PC-3 (cell line): ENCODE measurements around the gene SHPK. TPM values are rescaled to one million over a fixed set of nuclear protein-coding genes. Genes with fewer than 3 reads are reported as not detected.

Source experiments
- ATAC-seq: fragments of 200-7000 bp; cut with Tn5 transposase; 2 replicates; pipeline ENCODE4 v1.9.1; 2020; ENCODE audit warnings: mild to moderate bottlenecking, moderate library complexity
- BruUV-seq: library from RNA; stranded (reverse); fragments of 400-500 nt; replicated peaks from 2 replicates; lab custom pipeline; 2021; lab: Mats Ljungman, UMichigan
- CTCF ChIA-PET: fragments of 300-600 bp; sonication (Branson Sonifier 250); formaldehyde crosslinking; loops from one replicate; lab custom pipeline; 2022; ENCODE audit warnings: antibody characterized with exemption; lab: Charles Lee
- POLR2A ChIA-PET: fragments of 300-600 bp; sonication (Branson Sonifier 250); formaldehyde crosslinking; loops from one replicate; lab custom pipeline; 2022; ENCODE audit warnings: antibody characterized with exemption; ENCODE audit not compliant: unreplicated experiment; lab: Charles Lee
- DNase-seq: peaks from one replicate; pipeline ENCODE4 v3.0.0-alpha.2; 2015
- H2AFZ ChIP-seq: fragments of 300-600 bp; sonication (generic); 2 replicates; pipeline ENCODE4 v1.6.0; 2016; ENCODE audit warnings: antibody characterized with exemption, low read length
- H3F3A ChIP-seq: fragments of 300-600 bp; sonication (generic); one replicate; pipeline ENCODE4 v1.6.0; 2017; ENCODE audit warnings: antibody characterized with exemption, low read length, control low read depth, mild to moderate bottlenecking; ENCODE audit not compliant: unreplicated experiment
- H3K27ac ChIP-seq: fragments of 300-600 bp; sonication (generic); 2 replicates; pipeline ENCODE4 v1.5.1; 2016; ENCODE audit warnings: mild to moderate bottlenecking, low read length
- H3K27me3 ChIP-seq: fragments of 300-600 bp; sonication (generic); 2 replicates; pipeline ENCODE4 v1.6.1; 2016; ENCODE audit warnings: low read length, mixed read lengths
- H3K36me3 ChIP-seq: fragments of 300-600 bp; sonication (generic); 2 replicates; pipeline ENCODE4 v1.6.1; 2016; ENCODE audit warnings: low read depth, mixed run types, low read length, mixed read lengths
- H3K4me1 ChIP-seq: fragments of 300-600 bp; sonication (generic); 2 replicates; pipeline ENCODE4 v1.5.1; 2016; ENCODE audit warnings: low read length; ENCODE audit not compliant: insufficient read depth
- H3K4me2 ChIP-seq: fragments of 300-600 bp; sonication (generic); 2 replicates; pipeline ENCODE4 v1.6.0; 2016; ENCODE audit warnings: low read length
- H3K4me3 ChIP-seq: fragments of 300-600 bp; sonication (generic); 2 replicates; pipeline ENCODE4 v1.5.1; 2016; ENCODE audit warnings: mild to moderate bottlenecking, low read length, mixed read lengths
- H3K79me2 ChIP-seq: fragments of 300-600 bp; sonication (generic); 2 replicates; pipeline ENCODE4 v1.6.1; 2017; ENCODE audit warnings: low read length, mixed read lengths
- H3K9ac ChIP-seq: fragments of 300-600 bp; sonication (generic); 2 replicates; pipeline ENCODE4 v1.6.0; 2016; ENCODE audit warnings: mild to moderate bottlenecking, low read length
- H3K9me2 ChIP-seq: fragments of 300-600 bp; sonication (generic); replicated peaks from 2 replicates; pipeline ENCODE4 v1.6.1; 2016; ENCODE audit warnings: mixed run types, low read length, mixed read lengths
- H3K9me3 ChIP-seq: fragments of 300-600 bp; sonication (generic); 2 replicates; pipeline ENCODE4 v1.6.1; 2016; ENCODE audit warnings: low read length, mixed read lengths
- H4K20me1 ChIP-seq: fragments of 300-600 bp; sonication (generic); 2 replicates; pipeline ENCODE4 v1.6.1; 2016; ENCODE audit warnings: low read length, mixed read lengths
- EZH2 ChIP-seq: fragments of 300-600 bp; sonication (generic); IDR thresholded peaks from one replicate; pipeline ENCODE4 v1.6.1; 2017; ENCODE audit warnings: antibody characterized with exemption, mild to moderate bottlenecking, low read length; ENCODE audit not compliant: unreplicated experiment
- EZH2phosphoT487 ChIP-seq: fragments of 300-600 bp; sonication (generic); IDR thresholded peaks from 2 replicates; pipeline ENCODE4 v1.6.1; 2018; ENCODE audit warnings: mild to moderate bottlenecking, antibody characterized with exemption, low read length, borderline replicate concordance
- intact Hi-C: fragments of 100-400 bp; cut with micrococcal nuclease; formaldehyde crosslinking; loops from 2 replicates; pipeline ENCODE4 v1.9.0; 2023
- total RNA-seq: library from RNA; depleted of rRNA; stranded (reverse); fragments of >200 nt; gene quantifications from 2 replicates; pipeline ENCODE4 v1.2.3, GENCODE V29; 2014
- TF ChIP-seq, protein P1 (sequence below): fragments of 300-600 bp; sonication (generic); conservative IDR thresholded peaks from 2 replicates; pipeline ENCODE4 v1.5.1; 2017; ENCODE audit warnings: antibody characterized with exemption, low read depth, mild to moderate bottlenecking, low read length

The SHPK gene
- total RNA-seq, 1 experiment from 2014 or later, result 22.4 TPM

DNA sequence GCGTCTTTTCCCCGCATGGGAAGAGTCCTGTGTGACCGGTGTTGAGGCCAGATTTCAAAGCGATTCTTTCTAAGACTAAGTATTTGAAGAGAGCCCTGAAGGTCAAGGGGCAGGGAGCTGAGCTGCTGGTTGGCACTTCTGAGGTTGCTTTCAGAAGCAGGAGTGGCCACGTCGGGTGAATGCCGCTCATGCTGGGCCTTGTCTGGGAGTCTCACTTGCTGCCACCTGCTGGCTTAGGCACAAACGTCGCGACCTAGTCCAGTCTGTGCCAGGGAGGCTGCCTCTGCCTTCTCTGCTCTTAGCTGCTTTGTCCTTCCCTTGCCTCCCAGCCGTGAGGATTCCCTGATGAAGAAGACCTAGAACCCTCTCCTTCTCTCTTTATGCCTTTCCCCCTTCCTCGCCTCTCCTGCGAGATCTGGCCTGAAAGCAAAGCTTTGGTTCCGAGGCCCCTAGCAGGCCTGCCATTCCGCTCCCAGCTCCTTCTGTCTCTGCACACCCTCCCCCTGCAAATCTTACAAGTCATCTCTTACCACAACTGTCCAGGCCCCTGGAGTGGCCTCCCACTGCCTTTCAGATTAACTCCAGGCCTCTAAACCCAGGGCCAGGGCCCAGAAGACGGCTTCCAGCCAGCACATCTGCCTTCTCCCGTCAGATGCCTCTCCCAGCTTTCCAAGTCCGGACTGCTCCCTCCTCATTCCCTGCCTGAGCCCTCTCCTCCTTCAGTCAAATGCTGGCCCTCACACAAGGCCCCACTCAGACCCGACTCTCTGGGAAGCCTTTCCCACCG lies 11.9 kb upstream of the SHPK start:
- POLR2A ChIA-PET, result no interaction called here
- H4K20me1 ChIP-seq, result no peaks in the 10 kb centered on the region
- H3K36me3 ChIP-seq, result no peaks in the 10 kb centered on the region
- H3K27ac ChIP-seq, result no peak overlapping the region
- no peaks in the 10 kb centered on the region for H3K27me3 ChIP-seq
- CTCF ChIA-PET, result interaction anchor here (0.5 kb wide), 3 partner anchors 9 to 173 kb away, joined by 3 to 7 read pairs (median 5); no protein-coding TSS in a partner anchor
- ATAC-seq (peak; percentile 81), DNase-seq (peak; percentile 58)
- H3F3A ChIP-seq, result no peaks in the 10 kb centered on the region
- no peak overlapping the region for H3K9ac ChIP-seq
- no peaks in the 10 kb centered on the region for H3K9me3 ChIP-seq
- H2AFZ ChIP-seq, result no peak overlapping the region
- BruUV-seq, result no TSS peak
- no peaks in the 10 kb centered on the region for H3K79me2 ChIP-seq
- H3K9me2 ChIP-seq, result no peaks in the 10 kb centered on the region
- intact Hi-C loops, result loop anchor here (5.0 kb wide), 1 partner anchor 601 kb away; no protein-coding TSS in a partner anchor
- no peaks in the 10 kb centered on the region for H3K4me1 ChIP-seq
- TF ChIP-seq, protein P1, sequence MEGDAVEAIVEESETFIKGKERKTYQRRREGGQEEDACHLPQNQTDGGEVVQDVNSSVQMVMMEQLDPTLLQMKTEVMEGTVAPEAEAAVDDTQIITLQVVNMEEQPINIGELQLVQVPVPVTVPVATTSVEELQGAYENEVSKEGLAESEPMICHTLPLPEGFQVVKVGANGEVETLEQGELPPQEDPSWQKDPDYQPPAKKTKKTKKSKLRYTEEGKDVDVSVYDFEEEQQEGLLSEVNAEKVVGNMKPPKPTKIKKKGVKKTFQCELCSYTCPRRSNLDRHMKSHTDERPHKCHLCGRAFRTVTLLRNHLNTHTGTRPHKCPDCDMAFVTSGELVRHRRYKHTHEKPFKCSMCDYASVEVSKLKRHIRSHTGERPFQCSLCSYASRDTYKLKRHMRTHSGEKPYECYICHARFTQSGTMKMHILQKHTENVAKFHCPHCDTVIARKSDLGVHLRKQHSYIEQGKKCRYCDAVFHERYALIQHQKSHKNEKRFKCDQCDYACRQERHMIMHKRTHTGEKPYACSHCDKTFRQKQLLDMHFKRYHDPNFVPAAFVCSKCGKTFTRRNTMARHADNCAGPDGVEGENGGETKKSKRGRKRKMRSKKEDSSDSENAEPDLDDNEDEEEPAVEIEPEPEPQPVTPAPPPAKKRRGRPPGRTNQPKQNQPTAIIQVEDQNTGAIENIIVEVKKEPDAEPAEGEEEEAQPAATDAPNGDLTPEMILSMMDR, result peak; percentile 62
- TF ChIP-seq EZH2 (no peak), EZH2phosphoT487 (no peak)
- H3K4me2 ChIP-seq, result no peak overlapping the region
- H3K4me3 ChIP-seq, result no peak overlapping the region

DNA sequence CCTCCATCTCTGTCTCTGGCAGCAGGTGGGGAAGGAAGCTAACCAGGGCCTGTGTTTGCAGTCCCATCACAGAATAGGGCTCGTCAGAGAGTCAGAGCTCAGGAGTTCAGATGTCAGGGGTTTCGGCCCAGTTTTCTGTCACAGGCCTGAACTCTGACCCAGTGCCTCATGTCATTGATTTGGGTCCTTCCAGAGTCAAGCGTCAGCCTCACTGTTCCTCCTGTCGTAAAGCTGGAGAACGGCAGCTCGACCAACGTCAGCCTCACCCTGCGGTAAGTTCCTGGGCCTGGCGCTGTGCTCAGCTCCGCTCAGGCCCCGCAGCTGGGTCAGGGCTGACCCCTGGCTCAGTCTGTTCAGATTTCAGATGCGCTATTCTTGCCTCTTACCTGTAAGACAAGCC lies 11.2 kb upstream of the SHPK start:
- H3K9ac ChIP-seq, result no peak overlapping the region
- H3K9me3 ChIP-seq, result no peaks in the 10 kb centered on the region
- BruUV-seq, result no TSS peak
- CTCF ChIA-PET, result no interaction called here
- intact Hi-C loops, result loop anchor here (5.0 kb wide), 1 partner anchor 600 kb away; no protein-coding TSS in a partner anchor
- H3K9me2 ChIP-seq, result no peaks in the 10 kb centered on the region
- POLR2A ChIA-PET, result no interaction called here
- no peaks in the 10 kb centered on the region for H3K4me1 ChIP-seq
- H3K79me2 ChIP-seq, result no peaks in the 10 kb centered on the region
- no peaks in the 10 kb centered on the region for H3K36me3 ChIP-seq
- H3K4me2 ChIP-seq, result no peak overlapping the region
- no peaks in the 10 kb centered on the region for H3K27me3 ChIP-seq
- TF ChIP-seq EZH2 (no peak), EZH2phosphoT487 (no peak)
- TF ChIP-seq, protein P1, result no peak
- DNase-seq, result no peak
- H3F3A ChIP-seq, result no peaks in the 10 kb centered on the region
- no peak overlapping the region for H2AFZ ChIP-seq
- no peak overlapping the region for H3K27ac ChIP-seq
- no peak for ATAC-seq
- H3K4me3 ChIP-seq, result no peak overlapping the region
- no peaks in the 10 kb centered on the region for H4K20me1 ChIP-seq

DNA sequence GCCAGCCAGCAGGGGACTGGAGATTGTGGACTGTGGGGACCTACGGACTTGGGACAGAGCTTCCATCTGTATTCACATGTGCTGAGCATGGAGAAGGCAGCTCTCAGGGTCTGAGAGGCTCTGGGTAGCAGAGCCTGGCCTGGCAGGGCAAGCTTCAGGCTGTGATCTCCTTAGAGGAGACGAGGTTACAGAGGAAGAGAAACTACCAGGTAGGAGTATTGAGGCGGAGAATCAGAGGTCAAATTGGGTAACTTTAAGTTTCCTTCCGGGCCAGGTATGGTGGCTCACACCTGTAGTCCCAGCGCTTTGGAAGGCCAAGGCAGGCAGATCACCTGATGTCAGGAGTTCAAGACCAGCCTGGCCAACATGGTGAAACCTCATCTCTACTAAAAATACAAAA lies 9.3 kb upstream of the SHPK start:
- no peaks in the 10 kb centered on the region for H3K9me3 ChIP-seq
- ChIA-PET POLR2A (no interaction called here), CTCF (no interaction called here)
- ATAC-seq (no peak), DNase-seq (no peak)
- H3K9ac ChIP-seq, result no peak overlapping the region
- no peak overlapping the region for H3K4me3 ChIP-seq
- no peaks in the 10 kb centered on the region for H3F3A ChIP-seq
- no peaks in the 10 kb centered on the region for H3K36me3 ChIP-seq
- intact Hi-C loops, result loop anchor here (5.0 kb wide), 1 partner anchor 598 kb away; no protein-coding TSS in a partner anchor
- no peaks in the 10 kb centered on the region for H3K9me2 ChIP-seq
- BruUV-seq, result no TSS peak
- H4K20me1 ChIP-seq, result no peaks in the 10 kb centered on the region
- no peak overlapping the region for H3K27ac ChIP-seq
- no peaks in the 10 kb centered on the region for H3K4me1 ChIP-seq
- no peak overlapping the region for H2AFZ ChIP-seq
- no peak overlapping the region for H3K4me2 ChIP-seq
- H3K79me2 ChIP-seq, result no peaks in the 10 kb centered on the region
- no peaks in the 10 kb centered on the region for H3K27me3 ChIP-seq
- TF ChIP-seq EZH2phosphoT487 (no peak), EZH2 (no peak)
- TF ChIP-seq, protein P1, result no peak
